Liver (tissue), 9 donors: Measurements from ENCODE around the gene TRPM2. TPM values are rescaled to one million over a fixed set of nuclear protein-coding genes. Genes with fewer than 3 reads are reported as not detected.

Source experiments
- DNase-seq: peaks from one replicate; pipeline ENCODE4 v3.0.0-alpha.2; 2017; ENCODE audit warnings: low spot score
- H3K27ac ChIP-seq, 2 donors: one replicate each; pipeline ENCODE4 v1.7.0; 2013; ENCODE audit warnings: inconsistent platforms in 2 of 2, low read length in 2 of 2, control low read depth in 1 of 2, low read depth in 1 of 2, mild to moderate bottlenecking in 1 of 2
- H3K27me3 ChIP-seq, 4 donors: one replicate each; pipeline versions ENCODE4 v1.6.1 to v1.7.0; 2013; ENCODE audit warnings: low read length in 3 of 4, inconsistent platforms in 1 of 4, mild to moderate bottlenecking in 1 of 4, moderate library complexity in 1 of 4; ENCODE audit not compliant: control insufficient read depth in 4 of 4, insufficient read depth in 4 of 4
- H3K36me3 ChIP-seq, 4 donors: one replicate each; pipeline versions ENCODE4 v1.6.1 to v1.7.0; 2013; ENCODE audit warnings: low read length in 3 of 4, mild to moderate bottlenecking in 3 of 4, low read depth in 1 of 4, moderate library complexity in 1 of 4; ENCODE audit not compliant: control insufficient read depth in 4 of 4, insufficient read depth in 3 of 4
- H3K4me1 ChIP-seq, 4 donors: one replicate each; pipeline versions ENCODE4 v1.6.1 to v1.7.0; 2013; ENCODE audit warnings: low read length in 3 of 4, mild to moderate bottlenecking in 3 of 4, moderate library complexity in 1 of 4; ENCODE audit not compliant: control insufficient read depth in 4 of 4, insufficient read depth in 4 of 4
- H3K4me3 ChIP-seq, 3 donors: one replicate each; pipeline versions ENCODE4 v1.6.1 to v1.7.0; 2013; ENCODE audit warnings: low read length in 3 of 3, control low read depth in 1 of 3, low read depth in 1 of 3, mild to moderate bottlenecking in 1 of 3
- H3K9ac ChIP-seq, 2 donors: one replicate each; pipeline ENCODE4 v1.7.0; 2013; ENCODE audit warnings: low read length in 2 of 2, mild to moderate bottlenecking in 2 of 2, moderate library complexity in 2 of 2, control low read depth in 1 of 2, low read depth in 1 of 2
- H3K9me3 ChIP-seq, 4 donors: one replicate each; pipeline versions ENCODE4 v1.6.1 to v1.7.0; 2013; ENCODE audit warnings: low read length in 3 of 4; ENCODE audit not compliant: control insufficient read depth in 4 of 4
- ATF3 ChIP-seq: IDR thresholded peaks from 2 replicates; pipeline ENCODE4 v1.6.1; 2016; ENCODE audit warnings: antibody characterized with exemption
- CTCF ChIP-seq: fragments of 150-350 bp; IDR thresholded peaks from 2 replicates; pipeline ENCODE4 v1.5.1; 2017; ENCODE audit warnings: improper control_type of control experiment, low read depth, low read length; ENCODE audit not compliant: missing input control
- FOXA1 ChIP-seq: IDR thresholded peaks from 2 replicates; pipeline ENCODE4 v1.6.1; 2016; ENCODE audit warnings: antibody characterized with exemption
- FOXA2 ChIP-seq: IDR thresholded peaks from 2 replicates; pipeline ENCODE4 v1.6.1; 2016; ENCODE audit warnings: antibody characterized with exemption
- GABPA ChIP-seq, 2 donors: IDR thresholded peaks in 1 of 2; conservative IDR thresholded peaks in 1 of 2; 2 replicates each; pipeline ENCODE4 v1.6.1; 2016; ENCODE audit warnings: antibody characterized with exemption in 2 of 2, mild to moderate bottlenecking in 1 of 2, moderate library complexity in 1 of 2
- HNF4A ChIP-seq, 2 donors: conservative IDR thresholded peaks; 2 replicates each; pipeline ENCODE4 v1.6.1; 2016; ENCODE audit warnings: antibody characterized with exemption in 2 of 2, mild to moderate bottlenecking in 2 of 2
- HNF4G ChIP-seq: IDR thresholded peaks from 2 replicates; pipeline ENCODE4 v1.6.1; 2016; ENCODE audit warnings: antibody characterized with exemption
- JUND ChIP-seq, 2 donors: IDR thresholded peaks; 2 replicates each; pipeline ENCODE4 v1.6.1; 2016; ENCODE audit warnings: antibody characterized with exemption in 2 of 2
- MAX ChIP-seq: IDR thresholded peaks from 2 replicates; pipeline ENCODE4 v1.6.1; 2016; ENCODE audit warnings: antibody characterized with exemption
- NR2F2 ChIP-seq: IDR thresholded peaks from 2 replicates; pipeline ENCODE4 v1.6.1; 2016; ENCODE audit warnings: antibody characterized with exemption
- RAD21 ChIP-seq, 2 donors: IDR thresholded peaks; 2 replicates each; pipeline ENCODE4 v1.6.1; 2016; ENCODE audit warnings: antibody characterized with exemption in 2 of 2, mild to moderate bottlenecking in 2 of 2
- RXRA ChIP-seq, 2 donors: IDR thresholded peaks; 2 replicates each; pipeline ENCODE4 v1.6.1; 2017 to 2018; ENCODE audit warnings: antibody characterized with exemption in 2 of 2, mild to moderate bottlenecking in 1 of 2
- SP1 ChIP-seq: IDR thresholded peaks from 2 replicates; pipeline ENCODE4 v1.6.1; 2018; ENCODE audit warnings: antibody characterized with exemption, mild to moderate bottlenecking
- TAF1 ChIP-seq: conservative IDR thresholded peaks from 2 replicates; pipeline ENCODE4 v1.6.1; 2016; ENCODE audit warnings: antibody characterized with exemption, mild to moderate bottlenecking
- YY1 ChIP-seq: IDR thresholded peaks from 2 replicates; pipeline ENCODE4 v1.6.1; 2016; ENCODE audit warnings: antibody characterized with exemption, mild to moderate bottlenecking
- WGBS: extraction: QIAGEN DNeasy Blood & Tissue Kit; methylation state at CpG from one replicate; pipeline ENCODE4 v1.1.7; 2013; 5-methylcytosine and 5-hydroxymethylcytosine counted together
- polyA plus RNA-seq, 2 donors: library from polyadenylated mRNA; stranded (reverse) in 1 of 2; unstranded in 1 of 2; fragments of 200-250 nt in 1 of 2; fragments of >200 nt in 1 of 2; fragmentation: Nextera tagmentation in 1 of 2; extraction: Ambion mirVana in 1 of 2; gene quantifications; one replicate each; pipeline versions ENCODE4 v1.2.1 to v1.2.3, GENCODE V29; 2013 to 2015
- total RNA-seq, 2 donors: library from RNA; depleted of rRNA; stranded (reverse); fragments of >200 nt; gene quantifications; one replicate each; pipeline ENCODE4 v1.2.3, GENCODE V29; 2014
- TF ChIP-seq, protein P1 (sequence below): IDR thresholded peaks from 2 replicates; pipeline ENCODE4 v1.6.1; 2016; ENCODE audit warnings: antibody characterized with exemption
- donor health status: healthy.
- donor health status: healthy.
- donor health status: healthy.
- donor health status: healthy.
- donor health status: healthy.

Gene TRPM2
- total and polyA plus RNA-seq, 4 donors: 0.43 to 1.3 (median 0.63) TPM

DNA sequence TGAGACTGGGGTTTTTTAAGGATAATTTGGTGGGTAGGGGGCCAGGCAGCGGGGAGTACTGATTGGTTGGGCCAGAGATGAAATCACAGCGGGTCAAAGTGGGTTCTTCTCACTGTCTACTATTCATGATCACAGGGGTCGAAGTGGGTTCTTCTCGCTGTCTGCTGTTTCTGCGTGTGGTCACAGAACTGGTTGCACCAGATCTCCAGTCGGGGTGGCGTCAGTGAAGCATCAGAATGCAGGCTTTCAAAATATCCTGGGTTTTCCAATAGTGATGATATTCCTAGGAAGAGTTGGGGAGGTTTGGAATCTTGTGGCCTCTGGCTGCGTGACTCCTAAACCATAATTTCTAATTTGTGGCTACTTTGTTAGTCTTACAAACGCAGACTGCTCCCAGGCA lies 45.1 kb downstream of the TRPM2 start (continued):
- TF ChIP-seq GABPA (IDR thresholded peaks at IDR 0.05 in 1 of 2, conservative IDR thresholded peaks at IDR 0.05 in 1 of 2) (no peak), JUND (IDR thresholded peaks at IDR 0.05) (no peak), RAD21 (IDR thresholded peaks at IDR 0.05) (no peak), MAX (no peak), HNF4A (conservative IDR thresholded peaks at IDR 0.05) (no peak), YY1 (no peak), FOXA1 (no peak)

DNA sequence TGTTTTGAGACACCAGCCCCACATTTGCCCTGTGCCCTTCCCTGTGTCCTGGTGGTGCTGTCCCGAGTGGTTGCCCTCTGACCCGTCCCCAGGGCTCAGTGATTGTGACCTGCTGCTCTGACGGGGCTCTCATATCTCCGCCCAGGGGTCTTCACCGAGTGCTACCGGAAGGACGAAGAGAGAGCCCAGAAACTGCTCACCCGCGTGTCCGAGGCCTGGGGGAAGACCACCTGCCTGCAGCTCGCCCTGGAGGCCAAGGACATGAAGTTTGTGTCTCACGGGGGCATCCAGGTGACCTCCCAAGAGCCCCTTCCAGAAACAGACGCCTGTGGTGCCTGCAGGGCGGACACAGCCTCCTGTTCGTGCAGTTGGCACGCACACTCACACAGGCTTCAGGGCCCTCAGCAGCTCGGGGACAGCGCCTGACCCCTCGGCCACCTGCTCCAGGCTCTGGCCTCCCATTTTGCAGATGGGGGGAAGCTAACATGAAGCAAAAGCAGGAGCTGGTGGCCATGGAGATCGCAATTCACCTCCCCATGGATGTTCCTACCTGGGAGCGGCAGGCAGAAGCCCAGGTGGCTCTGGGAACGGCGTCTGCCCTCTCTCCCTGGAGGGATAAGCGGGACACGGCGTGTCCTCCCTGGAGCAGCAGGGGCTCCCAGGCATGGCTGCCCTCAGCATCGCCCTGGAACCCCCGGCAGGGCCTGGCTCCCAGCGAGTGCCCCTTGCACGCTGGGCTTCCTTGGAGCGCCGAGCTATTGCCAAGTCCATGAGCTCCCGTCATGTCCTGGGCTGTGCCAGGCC lies 45.9 kb downstream of the TRPM2 start:
- H3K27ac ChIP-seq: no peak overlapping the region
- no peak overlapping the region for H3K9ac ChIP-seq
- H3K4me1 ChIP-seq: no peaks in the 10 kb centered on the region
- no peaks in the 10 kb centered on the region for H3K27me3 ChIP-seq
- WGBS: 89% methylated on average over 33 of the region's 33 CpGs
- no peak overlapping the region for H3K4me3 ChIP-seq
- TF ChIP-seq FOXA2: no peak
- H3K9me3 ChIP-seq: no peaks in the 10 kb centered on the region
- DNase-seq: no peak
- no peaks in the 10 kb centered on the region for H3K36me3 ChIP-seq

DNA sequence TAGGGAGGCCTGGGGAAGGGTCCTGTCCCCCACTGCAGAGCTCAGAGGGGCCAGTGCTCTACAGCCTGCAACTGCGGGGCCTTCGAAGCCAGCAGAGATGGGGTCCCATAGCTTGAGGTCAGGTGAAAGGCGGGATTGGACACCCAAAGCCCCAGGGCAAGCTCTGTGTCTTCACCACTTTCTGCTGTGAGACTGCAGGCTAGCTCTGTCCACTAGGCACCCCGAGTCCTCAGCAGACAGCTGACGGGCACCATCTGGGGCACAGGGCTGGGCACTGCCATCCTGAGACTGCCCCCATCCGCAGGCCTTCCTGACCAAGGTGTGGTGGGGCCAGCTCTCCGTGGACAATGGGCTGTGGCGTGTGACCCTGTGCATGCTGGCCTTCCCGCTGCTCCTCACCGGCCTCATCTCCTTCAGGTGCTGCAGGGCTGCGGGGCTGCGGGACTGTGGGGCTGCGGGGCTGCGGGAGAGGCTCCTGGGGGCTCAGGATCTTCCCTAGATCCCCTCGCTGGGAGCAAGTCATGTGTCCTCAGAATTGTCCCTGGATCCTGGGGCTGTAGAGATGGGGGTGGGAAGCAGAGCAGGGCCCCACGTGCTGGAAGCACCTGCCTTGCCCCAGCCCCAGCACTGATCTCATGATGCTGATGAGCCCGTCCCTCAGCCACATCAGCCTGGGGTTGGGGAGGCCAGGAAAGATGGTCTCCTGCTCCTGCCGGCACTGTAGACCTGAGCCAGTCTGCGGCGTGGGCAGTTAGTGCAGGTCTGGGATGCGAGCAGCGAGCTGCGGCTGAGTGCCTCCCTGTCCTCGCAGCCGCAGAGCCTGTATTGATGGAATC lies 46.8 kb downstream of the TRPM2 start:
- 91% methylated on average over 25 of the region's 25 CpGs for WGBS
- Histone ChIP-seq H3K9ac (no peak overlapping the region), H3K4me3 (no peak overlapping the region), H3K27me3 (no peaks in the 10 kb centered on the region), H3K4me1 (no peaks in the 10 kb centered on the region), H3K9me3 (no peaks in the 10 kb centered on the region), H3K36me3 (no peaks in the 10 kb centered on the region), H3K27ac (no peak overlapping the region)
- no peak for DNase-seq
- TF ChIP-seq GABPA (IDR thresholded peaks at IDR 0.05 in 1 of 2, conservative IDR thresholded peaks at IDR 0.05 in 1 of 2) (no peak), SP1 (no peak), RAD21 (IDR thresholded peaks at IDR 0.05) (no peak), TAF1 (no peak), FOXA2 (no peak), NR2F2 (no peak), HNF4G (no peak), ATF3 (no peak), RXRA (IDR thresholded peaks at IDR 0.05) (no peak), CTCF (no peak), MAX (no peak), YY1 (no peak), HNF4A (conservative IDR thresholded peaks at IDR 0.05) (no peak), JUND (IDR thresholded peaks at IDR 0.05) (no peak)
- TF ChIP-seq, protein P1, sequence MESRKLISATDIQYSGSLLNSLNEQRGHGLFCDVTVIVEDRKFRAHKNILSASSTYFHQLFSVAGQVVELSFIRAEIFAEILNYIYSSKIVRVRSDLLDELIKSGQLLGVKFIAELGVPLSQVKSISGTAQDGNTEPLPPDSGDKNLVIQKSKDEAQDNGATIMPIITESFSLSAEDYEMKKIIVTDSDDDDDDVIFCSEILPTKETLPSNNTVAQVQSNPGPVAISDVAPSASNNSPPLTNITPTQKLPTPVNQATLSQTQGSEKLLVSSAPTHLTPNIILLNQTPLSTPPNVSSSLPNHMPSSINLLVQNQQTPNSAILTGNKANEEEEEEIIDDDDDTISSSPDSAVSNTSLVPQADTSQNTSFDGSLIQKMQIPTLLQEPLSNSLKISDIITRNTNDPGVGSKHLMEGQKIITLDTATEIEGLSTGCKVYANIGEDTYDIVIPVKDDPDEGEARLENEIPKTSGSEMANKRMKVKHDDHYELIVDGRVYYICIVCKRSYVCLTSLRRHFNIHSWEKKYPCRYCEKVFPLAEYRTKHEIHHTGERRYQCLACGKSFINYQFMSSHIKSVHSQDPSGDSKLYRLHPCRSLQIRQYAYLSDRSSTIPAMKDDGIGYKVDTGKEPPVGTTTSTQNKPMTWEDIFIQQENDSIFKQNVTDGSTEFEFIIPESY: no peak
